ENCODE measurements around the gene VGF.
"Not testable (repeated sequence)": the region's sequence is repeated elsewhere in the genome, so short reads cannot be mapped to it uniquely, and the experiment has no call there.

Gene VGF

GRCh38 chr7:101134399-101134980 lies 30.9 kb downstream of the VGF start:
- no peak for DNase-seq

- no peak for DNase-seq
Observed at GRCh38 chr7:101133621-101134398, 31.6 kb downstream of the VGF start.

DNA sequence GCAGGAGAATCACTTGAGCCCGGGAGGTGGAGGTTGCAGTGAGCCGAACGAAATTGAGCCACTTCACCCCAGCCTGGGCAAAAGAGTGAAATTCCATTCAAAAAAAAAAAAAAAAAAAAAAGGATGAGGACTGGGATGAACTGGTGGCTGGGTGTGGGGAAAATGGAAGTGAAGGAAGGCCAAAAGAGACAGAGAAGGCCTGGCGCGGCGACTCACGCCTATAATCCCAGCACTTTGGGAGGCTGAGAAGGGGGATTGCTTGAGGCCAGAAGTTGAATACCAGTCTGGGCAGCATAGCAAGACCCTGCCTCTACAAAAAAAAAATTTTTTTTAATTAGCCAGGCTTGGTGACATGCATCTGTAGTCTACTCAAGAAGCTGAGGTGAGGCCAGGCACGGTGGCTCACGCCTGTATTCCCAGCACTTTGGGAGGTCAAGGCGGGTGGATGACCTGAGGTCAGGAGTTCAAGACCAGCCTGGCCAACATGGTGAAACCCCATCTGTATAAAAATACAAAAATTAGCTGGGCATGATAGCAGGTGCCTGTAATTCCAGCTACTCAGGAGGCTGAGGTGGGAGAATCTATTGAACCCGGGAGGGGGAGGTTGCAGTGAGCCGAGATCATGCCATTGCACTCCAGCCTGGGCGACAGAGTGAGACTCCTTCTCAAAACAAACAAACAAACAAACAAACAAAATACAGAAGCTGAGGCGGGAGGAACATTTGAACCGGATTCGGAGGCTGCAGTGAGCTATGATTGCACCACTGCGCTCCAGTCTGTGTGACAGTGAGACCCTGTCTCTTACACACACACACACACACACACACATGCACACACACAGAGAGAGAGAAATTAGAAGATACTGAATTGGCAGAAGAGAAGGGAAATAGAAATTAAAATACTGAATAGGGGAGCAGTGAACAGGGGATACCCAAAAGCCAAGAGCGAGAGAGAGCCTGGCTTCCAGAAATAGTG lies 32.5 kb downstream of the VGF start:
- not testable (repeated sequence) for DNase-seq

GRCh38 chr7:101129603-101130117 lies 35.7 kb downstream of the VGF start:
- DNase-seq = no peak

DNA sequence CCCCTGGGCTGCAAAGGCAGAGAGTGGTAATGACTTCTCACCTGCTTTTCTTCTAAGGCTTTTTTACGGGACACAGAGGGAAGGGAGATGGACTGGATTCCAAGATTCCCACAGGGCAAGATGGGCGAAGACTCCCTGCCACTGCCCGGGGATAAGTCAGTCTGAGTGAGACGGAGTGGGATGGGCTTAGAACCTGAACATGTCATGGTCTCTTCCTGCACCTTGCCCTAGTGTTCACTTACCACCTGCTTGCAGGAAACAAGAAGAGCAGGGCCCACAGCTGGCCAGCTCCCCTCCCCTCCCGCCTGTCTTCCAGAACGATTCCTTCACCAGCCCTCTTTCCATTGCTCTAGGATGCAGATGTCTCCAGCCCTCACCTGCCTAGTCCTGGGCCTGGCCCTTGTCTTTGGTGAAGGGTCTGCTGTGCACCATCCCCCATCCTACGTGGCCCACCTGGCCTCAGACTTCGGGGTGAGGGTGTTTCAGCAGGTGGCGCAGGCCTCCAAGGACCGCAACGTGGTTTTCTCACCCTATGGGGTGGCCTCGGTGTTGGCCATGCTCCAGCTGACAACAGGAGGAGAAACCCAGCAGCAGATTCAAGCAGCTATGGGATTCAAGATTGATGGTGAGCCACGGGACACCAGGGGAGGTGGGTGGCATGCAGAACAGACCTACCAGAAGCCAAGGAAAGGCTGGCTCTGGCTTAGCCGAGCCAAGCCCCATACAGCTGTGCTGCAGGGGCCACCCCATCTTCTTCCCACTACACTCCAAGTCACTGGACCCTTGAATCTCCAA lies 37.1 kb downstream of the VGF start:
- no peak for DNase-seq

GRCh38 chr7:101127460-101128039 lies 37.8 kb downstream of the VGF start:
- no peak for DNase-seq

DNA sequence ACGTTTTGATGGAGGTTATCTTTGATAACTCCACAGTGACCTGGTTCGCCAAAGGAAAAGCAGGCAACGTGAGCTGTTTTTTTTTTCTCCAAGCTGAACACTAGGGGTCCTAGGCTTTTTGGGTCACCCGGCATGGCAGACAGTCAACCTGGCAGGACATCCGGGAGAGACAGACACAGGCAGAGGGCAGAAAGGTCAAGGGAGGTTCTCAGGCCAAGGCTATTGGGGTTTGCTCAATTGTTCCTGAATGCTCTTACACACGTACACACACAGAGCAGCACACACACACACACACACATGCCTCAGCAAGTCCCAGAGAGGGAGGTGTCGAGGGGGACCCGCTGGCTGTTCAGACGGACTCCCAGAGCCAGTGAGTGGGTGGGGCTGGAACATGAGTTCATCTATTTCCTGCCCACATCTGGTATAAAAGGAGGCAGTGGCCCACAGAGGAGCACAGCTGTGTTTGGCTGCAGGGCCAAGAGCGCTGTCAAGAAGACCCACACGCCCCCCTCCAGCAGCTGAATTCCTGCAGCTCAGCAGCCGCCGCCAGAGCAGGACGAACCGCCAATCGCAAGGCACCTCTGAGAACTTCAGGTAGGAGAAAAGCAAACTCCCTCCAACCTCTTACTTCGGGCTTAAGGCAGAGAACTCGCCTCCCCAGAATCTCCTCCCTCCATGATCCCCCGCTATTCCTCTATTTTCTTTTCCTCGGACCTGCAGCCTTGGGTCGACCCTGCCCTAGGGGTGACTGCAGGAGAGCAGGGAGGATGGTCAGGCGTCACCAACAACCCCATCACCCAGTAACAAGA lies 38.5 kb downstream of the VGF start, which contains the start of gene SERPINE1:
Gene SERPINE1, plus strand, starts transcription at position 454 of the 809 bp plus-strand sequence. CDS start 1,290 bp downstream, outside the sequence.
- peak; percentile 78 for DNase-seq

GRCh38 chr7:101125989-101126650 lies 39.2 kb downstream of the VGF start:
- no peak for DNase-seq

DNA sequence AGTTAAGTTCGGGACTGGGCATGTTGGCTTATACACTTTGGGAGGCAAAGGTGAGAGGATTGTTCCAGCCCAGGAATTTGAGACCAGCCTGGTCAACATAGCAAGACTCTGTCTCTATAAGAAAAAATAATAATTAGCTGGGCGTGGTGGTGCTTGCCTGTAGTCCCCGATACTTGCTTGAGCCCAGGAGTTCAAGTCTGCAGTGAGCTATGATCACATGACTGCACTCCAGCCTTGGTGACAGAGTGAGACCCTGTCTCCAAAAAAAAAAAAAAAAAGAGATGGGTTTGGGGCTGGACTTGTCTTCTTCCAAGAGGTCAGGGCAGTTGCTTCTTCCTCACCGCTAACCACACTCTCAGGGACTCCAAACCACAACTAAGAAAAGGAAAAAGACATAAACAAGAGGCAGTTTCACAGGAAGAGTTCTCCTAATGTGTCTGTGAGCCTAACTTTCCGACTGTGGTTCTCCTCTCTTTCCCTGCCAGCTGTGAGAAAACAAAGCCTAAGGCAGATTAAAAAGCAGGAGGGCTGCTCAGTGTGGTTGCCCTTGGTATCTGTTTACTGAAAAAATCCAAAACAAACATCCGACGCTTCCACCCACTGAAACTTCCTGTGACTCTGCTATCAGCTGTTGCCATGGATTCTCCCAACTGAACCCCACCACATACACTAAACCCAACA lies 40.9 kb downstream of the VGF start:
- no peak for DNase-seq

- no peak for DNase-seq
Observed at GRCh38 chr7:101123703-101124068, 41.7 kb downstream of the VGF start.

- no peak for DNase-seq
Observed at GRCh38 chr7:101122933-101123702, 42.3 kb downstream of the VGF start.

GRCh38 chr7:101121991-101122932 lies 43.1 kb downstream of the VGF start:
- peak; percentile 65 for DNase-seq

DNA sequence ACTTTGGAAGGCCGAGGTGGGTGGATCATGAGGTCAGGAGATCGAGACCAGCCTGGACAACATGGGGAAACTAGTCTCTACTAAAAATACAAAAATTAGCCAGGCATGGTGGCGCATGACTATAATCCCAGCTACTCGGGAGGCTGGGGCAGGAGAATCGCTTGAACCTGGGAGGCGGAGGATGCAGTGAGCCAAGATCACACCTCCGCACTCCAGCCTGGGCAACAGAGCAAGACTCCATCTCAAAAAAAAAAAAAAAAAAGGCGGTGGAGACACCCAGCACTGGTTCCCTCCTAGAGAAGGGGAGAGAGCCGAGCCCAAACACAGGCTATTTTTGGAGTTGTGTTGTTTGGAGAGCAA lies 43.8 kb downstream of the VGF start:
- not testable (repeated sequence) for DNase-seq

- DNase-seq = no peak
Observed at GRCh38 chr7:101120315-101120714, 45.1 kb downstream of the VGF start.

DNA sequence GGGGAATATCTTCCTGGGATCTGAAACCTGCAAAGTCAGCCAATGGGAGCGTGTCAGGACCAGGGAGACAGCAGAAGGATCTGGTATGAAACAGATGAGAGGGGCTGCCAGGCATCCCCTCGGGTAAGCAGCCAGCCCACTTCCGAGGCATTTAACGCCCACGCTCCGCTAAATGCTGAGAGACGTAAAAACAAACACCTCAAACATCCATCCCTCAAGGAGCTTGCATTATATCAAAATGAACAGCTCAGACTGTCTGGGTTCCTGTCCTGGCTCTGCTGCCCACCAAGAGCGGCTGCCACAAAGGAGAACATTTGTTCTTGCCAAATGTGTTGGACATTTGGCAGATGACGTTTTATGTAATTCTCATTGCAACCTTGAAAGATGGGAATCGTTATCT lies 45.5 kb downstream of the VGF start:
- no peak for DNase-seq

- DNase-seq = no peak
Observed at GRCh38 chr7:101118856-101119255, 46.5 kb downstream of the VGF start.

- no peak for DNase-seq
Observed at GRCh38 chr7:101116898-101117297, 48.5 kb downstream of the VGF start.

- DNase-seq = no peak
Observed at GRCh38 chr7:101115215-101115614, 50.2 kb downstream of the VGF start.
